Ovary (tissue), 9 donors: ENCODE results near the gene WASHC4. TPM values are rescaled to one million over a fixed set of nuclear protein-coding genes. Genes with fewer than 3 reads are reported as not detected.

Experiments
- DNase-seq, 5 donors: peaks; one replicate each; pipeline ENCODE4 v3.0.0-alpha.2; 2019 to 2020
- H3K27ac ChIP-seq, 2 donors: fragments of 200-600 bp; one replicate each; pipeline versions ENCODE4 v1.5.1 to v1.8.0; 2019 to 2022
- H3K27me3 ChIP-seq: fragments of 200-600 bp; one replicate; pipeline ENCODE4 v1.8.0; 2022
- H3K36me3 ChIP-seq: fragments of 200-600 bp; sonication (generic); one replicate; pipeline ENCODE4 v1.5.1; 2019
- H3K4me1 ChIP-seq: one replicate; pipeline ENCODE4 v1.8.1; 2013; ENCODE audit warnings: mild to moderate bottlenecking, moderate library complexity; ENCODE audit not compliant: insufficient read depth
- H3K4me3 ChIP-seq: fragments of 200-600 bp; sonication (generic); one replicate; pipeline ENCODE4 v1.5.1; 2017
- H3K9me3 ChIP-seq, 2 donors: fragments of 200-600 bp in 1 of 2; sonication (generic) in 1 of 2; one replicate each; pipeline versions ENCODE4 v1.5.1 to v1.8.1; 2013 to 2019; ENCODE audit warnings: mild to moderate bottlenecking in 1 of 2, moderate library complexity in 1 of 2
- CTCF ChIP-seq, 3 donors: fragments of 450-650 bp in 2 of 3; fragments of 200-600 bp in 1 of 3; IDR thresholded peaks; one replicate each; pipeline versions ENCODE4 v1.5.1 to v1.8.0; 2016 to 2022; ENCODE audit warnings: antibody characterized with exemption in 3 of 3, mild to moderate bottlenecking in 1 of 3
- EP300 ChIP-seq: sonication (generic); formaldehyde crosslinking; IDR thresholded peaks from one replicate; pipeline ENCODE4 v1.6.1; 2017; ENCODE audit warnings: antibody characterized with exemption
- POLR2A ChIP-seq: fragments of 450-650 bp; IDR thresholded peaks from one replicate; pipeline ENCODE4 v1.6.1; 2017; ENCODE audit warnings: antibody characterized with exemption, mild to moderate bottlenecking, moderate library complexity
- WGBS, 3 donors: extraction: QIAGEN DNeasy Blood & Tissue Kit in 1 of 3; methylation state at CpG; one replicate each; pipeline versions ENCODE4 v1.1.5 to v1.1.7; 2013 to 2017; 5-methylcytosine and 5-hydroxymethylcytosine counted together
- intact Hi-C, 4 donors: fragments of 100-400 bp; cut with DNase I; formaldehyde crosslinking; loops; one replicate each; pipeline versions ENCODE4 v1.11.0 to v1.15.1; 2022 to 2023
- polyA plus RNA-seq, 2 donors: library from polyadenylated mRNA; stranded (reverse); fragments of 200-250 nt in 1 of 2; fragments of 350-450 nt in 1 of 2; fragmentation: Illumina TruSeq in 1 of 2; extraction: RNeasy Lipid Tissue Mini Kit (QIAGEN cat#74804) in 1 of 2; gene quantifications; one replicate each; pipeline ENCODE4 v1.2.3, GENCODE V29; 2013 to 2014
- total RNA-seq, 7 donors: library from RNA; depleted of rRNA in 2 of 7; stranded (reverse); fragments of >200 nt in 2 of 7; fragmentation: NEBNext Ultra II Directional in 3 of 7; extraction: Animal tissue kit (Norgen Biotek cat#: 25700) in 3 of 7; gene quantifications; one replicate each; pipeline versions ENCODE4 v1.1.0 to v1.2.4, GENCODE V29; 2016 to 2023
- donor health status: DM: no; HTN: no; CAD: no; lungs with moderate emphysema.
- donor health status: DM: no; HTN: no; CAD: no.
- donor health status: Bipolar disorder and iron deficiency.
- donor health status: DM: yes; HTN: yes; CAD: no.
- donor health status: DM: no; HTN: no; CAD: no.
- donor health status: DM: yes; HTN: yes; CAD: no.

Gene WASHC4
- total and polyA plus RNA-seq, 9 donors, result 16.0 to 55.8 (median 44.5) TPM

GRCh38 chr12:105076913-105077312 is 30.6 kb upstream of the WASHC4 start:
- H3K4me3 ChIP-seq, result no peak overlapping the region
- H3K27me3 ChIP-seq, result no peaks in the 10 kb centered on the region
- H3K27ac ChIP-seq, result no peak overlapping the region
- DNase-seq, result no peak
- TF ChIP-seq POLR2A, result no peak
- H3K4me1 ChIP-seq, result no peaks in the 10 kb centered on the region
- no peaks in the 10 kb centered on the region for H3K36me3 ChIP-seq
- 89 to 96% (median 90%) methylated on average over 3 of the region's 3 CpGs for WGBS, 3 donors
- H3K9me3 ChIP-seq, result no peaks in the 10 kb centered on the region
- intact Hi-C loops, result loop anchor here in 1 of 4 donors (1.0 kb wide), 1 partner anchor 35 kb away; no protein-coding TSS in a partner anchor

GRCh38 chr12:105077435-105077834 is 30.1 kb upstream of the WASHC4 start:
- intact Hi-C loops, result loop anchor here in 1 of 4 donors (1.0 kb wide), 1 partner anchor 35 kb away; no protein-coding TSS in a partner anchor
- 42 to 71% (median 61%) methylated on average over 7 of the region's 7 CpGs for WGBS, 3 donors
- H3K27ac ChIP-seq, result no peak overlapping the region

GRCh38 chr12:105078712-105079570 is 28.6 kb upstream of the WASHC4 start:
- Histone ChIP-seq H3K4me3 (no peak overlapping the region), H3K27me3 (no peaks in the 10 kb centered on the region), H3K4me1 (peaks cover 3% of the 10 kb centered on the region), H3K9me3 (no peaks in the 10 kb centered on the region), H3K27ac (no peak overlapping the region), H3K36me3 (no peaks in the 10 kb centered on the region)
- no peak for DNase-seq
- 87 to 91% (median 87%) methylated on average over 11 of the region's 11 CpGs for WGBS, 3 donors
- intact Hi-C loops, result no loop called here
- TF ChIP-seq CTCF (IDR thresholded peaks at IDR 0.05), result no peak
- no peak for TF ChIP-seq EP300
- no peak for TF ChIP-seq POLR2A

More at GRCh38 chr12:105077435-105077834, 30.1 kb upstream of the WASHC4 start:
- TF ChIP-seq CTCF (IDR thresholded peaks at IDR 0.05) (no peak), POLR2A (no peak), EP300 (no peak)
- Histone ChIP-seq H3K4me1 (no peaks in the 10 kb centered on the region), H3K27me3 (no peaks in the 10 kb centered on the region), H3K9me3 (no peaks in the 10 kb centered on the region), H3K4me3 (no peak overlapping the region), H3K36me3 (no peaks in the 10 kb centered on the region)
- DNase-seq, result no peak

- WGBS, 3 donors, result 58 to 68% (median 64%) methylated on average over 5 of the region's 5 CpGs
- no peak for DNase-seq
- no peaks in the 10 kb centered on the region for H3K36me3 ChIP-seq
- H3K27me3 ChIP-seq, result no peaks in the 10 kb centered on the region
- H3K4me3 ChIP-seq, result no peak overlapping the region
- H3K9me3 ChIP-seq, result no peaks in the 10 kb centered on the region
- intact Hi-C loops, result no loop called here
- H3K4me1 ChIP-seq, result peaks cover 3% of the 10 kb centered on the region
- no peak for TF ChIP-seq CTCF (IDR thresholded peaks at IDR 0.05)
- TF ChIP-seq EP300, result no peak
- H3K27ac ChIP-seq, result no peak overlapping the region
Observed at GRCh38 chr12:105083031-105083430, 24.5 kb upstream of the WASHC4 start.

- Histone ChIP-seq H3K4me3 (peak overlapping the region; percentile 57), H3K36me3 (no peaks in the 10 kb centered on the region), H3K9me3 (no peaks in the 10 kb centered on the region), H3K27me3 (no peaks in the 10 kb centered on the region), H3K27ac (no peak overlapping the region), H3K4me1 (peaks cover 3% of the 10 kb centered on the region)
- intact Hi-C loops, result no loop called here
- peak; percentile 16 to 58 (median 40) for DNase-seq
- no peak for TF ChIP-seq CTCF (IDR thresholded peaks at IDR 0.05)
- TF ChIP-seq EP300, result no peak
- no peak for TF ChIP-seq POLR2A
- WGBS, 3 donors, result 5 to 8% (median 6%) methylated on average over 18 of the region's 18 CpGs
Observed at GRCh38 chr12:105083551-105084105, 23.9 kb upstream of the WASHC4 start.
